SU-DHL-6 (cell line): ENCODE results near the gene VENTX.
"Not testable (repeated sequence)": the region's sequence is repeated elsewhere in the genome, so short reads cannot be mapped to it uniquely, and the experiment has no call there.

Source experiments
- CTCF ChIP-seq: fragments of 200-600 bp; sonication (generic); IDR thresholded peaks from one replicate; pipeline ENCODE4 v1.5.1; 2017; ENCODE audit warnings: antibody characterized with exemption, mild to moderate bottlenecking, low read length, moderate library complexity; ENCODE audit not compliant: insufficient read depth, poor library complexity, severe bottlenecking
- EZH2phosphoT487 ChIP-seq: fragments of 200-600 bp; sonication (generic), shearing (Covaris generic); conservative IDR thresholded peaks from 2 replicates; pipeline ENCODE4 v1.6.1; 2018; ENCODE audit warnings: mild to moderate bottlenecking, antibody characterized with exemption, low read length, moderate library complexity, mixed read lengths

GRCh38 chr10:133234796-133235195 lies 2.9 kb upstream of the VENTX start:
- TF ChIP-seq CTCF, EZH2phosphoT487: not testable (repeated sequence)
